HFFc6 (cell line): ENCODE measurements around the gene ADAM22. TPM values are rescaled to one million over a fixed set of nuclear protein-coding genes. Genes with fewer than 3 reads are reported as not detected.

Experiments
- DNase-seq: peaks from one replicate; pipeline ENCODE4 v3.0.0-alpha.2; 2018
- H3K27ac Mint-ChIP-seq: 2 replicates; pipeline ENCODE4 v1.8.0; 2020; ENCODE audit warnings: mild to moderate bottlenecking, mixed read lengths
- H3K27me3 Mint-ChIP-seq: 2 replicates; pipeline ENCODE4 v1.8.0; 2021; ENCODE audit warnings: mild to moderate bottlenecking, moderate library complexity, mixed read lengths; ENCODE audit not compliant: insufficient read depth
- H3K36me3 Mint-ChIP-seq: 2 replicates; pipeline ENCODE4 v1.8.0; 2021; ENCODE audit warnings: low read depth, mixed read lengths
- H3K4me1 Mint-ChIP-seq: 2 replicates; pipeline ENCODE4 v1.8.0; 2020; ENCODE audit warnings: low read depth, mixed read lengths
- H3K4me3 Mint-ChIP-seq: 2 replicates; pipeline ENCODE4 v1.8.0; 2020; ENCODE audit warnings: mild to moderate bottlenecking, moderate library complexity, mixed read lengths
- H3K9me3 Mint-ChIP-seq: 2 replicates; pipeline ENCODE4 v1.8.0; 2020; ENCODE audit warnings: mild to moderate bottlenecking, mixed read lengths
- CTCF ChIP-seq: fragments of 200-600 bp; sonication (generic); IDR thresholded peaks from 2 replicates; pipeline ENCODE4 v1.5.0; 2021; ENCODE audit warnings: antibody characterized with exemption, mild to moderate bottlenecking
- total RNA-seq, 6 experiments: library from RNA; stranded (reverse); fragmentation: NEBNext Ultra II Directional; extraction: Animal tissue kit (Norgen Biotek cat#: 25700); gene quantifications; 2 replicates in 1 of 6; 3 replicates in 5 of 6; pipeline ENCODE4 v1.2.3, GENCODE V29; 2021

The ADAM22 gene
- total RNA-seq, 6 experiments from 2014 or later, result 0.05 to 0.24 (median 0.12) TPM; not detected in 1

DNA sequence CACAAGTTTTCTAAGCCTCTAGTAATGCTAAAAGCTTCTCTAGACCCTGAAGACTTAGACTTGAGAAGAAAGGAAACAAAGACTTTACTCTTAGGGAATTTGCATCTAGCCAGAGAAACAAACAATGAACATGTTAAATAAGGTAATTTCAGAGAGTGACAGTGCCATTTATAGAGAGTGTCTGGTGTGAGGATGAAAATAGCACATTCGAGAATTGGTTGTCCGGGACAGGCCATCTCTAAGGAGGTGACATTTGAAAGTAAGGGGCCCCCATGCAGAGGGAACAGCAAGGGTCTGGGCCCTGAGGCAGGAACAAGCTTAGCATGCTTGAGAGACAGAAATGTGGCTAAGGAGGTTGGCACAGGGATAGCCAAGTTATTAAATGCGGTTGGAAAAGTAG lies 48.1 kb downstream of the ADAM22 start:
- Mint-ChIP-seq H3K27me3 (no peaks in the 10 kb centered on the region; the same call in 1 of the 2 replicates), H3K4me1 (no peaks in the 10 kb centered on the region), H3K27ac (no peak overlapping the region), H3K36me3 (no peaks in the 10 kb centered on the region), H3K4me3 (no peak overlapping the region), H3K9me3 (peaks cover 4% of the 10 kb centered on the region; the same call in 1 of the 2 replicates)
- TF ChIP-seq CTCF, result no peak
- DNase-seq, result no peak

DNA sequence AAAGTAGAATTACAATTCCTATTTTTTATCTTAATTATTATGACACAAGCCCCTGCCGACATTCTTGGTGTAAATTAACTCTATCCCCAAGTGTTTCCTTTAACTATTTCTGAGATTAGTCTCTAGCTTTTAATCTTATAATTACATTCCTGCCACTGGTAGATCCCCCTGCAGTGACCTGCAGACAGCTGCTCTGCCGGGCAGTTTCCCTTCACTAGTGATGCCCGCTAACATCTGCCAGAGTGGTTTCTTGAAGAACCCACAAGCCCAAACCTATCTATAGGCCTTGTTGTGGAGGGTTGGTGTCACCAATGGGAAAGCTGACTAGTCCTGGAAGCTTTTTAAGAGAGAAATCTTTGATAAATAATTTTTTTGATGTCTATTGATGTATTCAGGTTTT lies 50.0 kb downstream of the ADAM22 start:
- Mint-ChIP-seq H3K4me1 (no peaks in the 10 kb centered on the region), H3K9me3 (peaks cover 4% of the 10 kb centered on the region; the same call in 1 of the 2 replicates), H3K27ac (no peak overlapping the region), H3K27me3 (no peaks in the 10 kb centered on the region; the same call in 1 of the 2 replicates), H3K4me3 (no peak overlapping the region), H3K36me3 (no peaks in the 10 kb centered on the region)
- TF ChIP-seq CTCF, result no peak
- no peak for DNase-seq

GRCh38 chr7:87993269-87993668 lies 59.2 kb downstream of the ADAM22 start:
- Mint-ChIP-seq H3K27me3 (no peaks in the 10 kb centered on the region), H3K4me1 (no peaks in the 10 kb centered on the region), H3K36me3 (no peaks in the 10 kb centered on the region), H3K4me3 (no peak overlapping the region), H3K27ac (no peak overlapping the region), H3K9me3 (peaks cover 19% of the 10 kb centered on the region; the same call in 1 of the 2 replicates)
- TF ChIP-seq CTCF, result no peak
- no peak for DNase-seq

DNA sequence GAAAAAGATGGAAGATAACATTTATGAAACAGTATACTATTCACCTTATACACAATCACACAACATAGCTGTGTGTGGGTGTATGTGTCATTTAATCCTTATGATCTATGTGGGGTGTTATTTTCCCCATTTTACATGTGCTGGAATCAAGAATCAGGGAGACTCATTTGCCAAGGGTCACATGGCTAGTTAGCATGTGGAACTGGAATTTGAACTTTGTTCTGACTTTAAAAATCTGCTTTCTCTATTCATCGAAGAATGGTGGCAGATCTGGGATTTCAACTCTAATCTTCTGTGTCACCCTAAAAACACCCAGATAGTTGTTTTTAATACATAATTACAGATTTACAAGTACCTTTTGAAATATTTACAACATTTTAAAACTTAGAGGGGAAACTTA lies 65.2 kb downstream of the ADAM22 start:
- Mint-ChIP-seq H3K36me3 (no peaks in the 10 kb centered on the region), H3K9me3 (peaks cover 17% of the 10 kb centered on the region), H3K4me3 (no peak overlapping the region), H3K27ac (no peak overlapping the region), H3K4me1 (no peaks in the 10 kb centered on the region), H3K27me3 (no peaks in the 10 kb centered on the region)
- TF ChIP-seq CTCF, result no peak
- DNase-seq, result no peak

DNA sequence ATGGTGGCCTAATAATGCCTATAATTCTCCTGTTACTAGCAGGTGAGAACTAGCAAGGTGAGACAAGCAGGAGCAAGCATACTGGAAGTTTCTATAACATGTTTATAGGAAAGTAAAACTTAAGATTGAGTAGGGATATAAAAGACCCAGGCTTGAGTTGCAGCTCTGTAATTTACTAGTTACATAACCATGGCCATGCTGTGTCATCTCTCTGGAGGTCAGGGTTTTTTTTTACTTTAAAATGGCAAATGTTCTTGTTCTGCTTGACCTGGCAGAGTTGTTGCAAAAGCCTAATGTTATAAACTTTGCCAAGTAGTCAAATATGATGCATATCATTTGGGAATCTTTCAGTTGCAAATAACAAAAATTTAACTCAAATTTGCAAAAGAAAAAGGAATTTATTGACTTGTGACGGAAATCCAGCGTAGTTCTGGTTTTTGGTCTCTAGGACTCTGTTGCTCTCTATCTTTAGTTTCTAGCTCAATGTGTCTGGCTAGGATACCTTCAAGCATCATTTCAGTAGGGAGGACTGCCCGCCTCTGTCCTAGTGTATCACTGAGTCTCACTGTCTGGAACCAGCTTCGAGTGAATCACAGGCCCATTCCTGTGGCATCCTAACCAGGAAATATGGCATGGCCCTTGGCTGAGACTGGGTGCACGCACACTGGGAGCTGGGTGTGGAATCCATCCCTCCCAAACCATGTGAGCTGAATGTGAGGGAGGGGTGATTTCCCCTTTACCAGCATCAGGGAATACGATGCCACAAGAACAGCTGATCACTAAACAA lies 67.9 kb downstream of the ADAM22 start:
- Mint-ChIP-seq H3K4me1 (no peaks in the 10 kb centered on the region), H3K4me3 (no peak overlapping the region), H3K27ac (no peak overlapping the region), H3K27me3 (no peaks in the 10 kb centered on the region), H3K36me3 (no peaks in the 10 kb centered on the region), H3K9me3 (peaks cover 14% of the 10 kb centered on the region)
- TF ChIP-seq CTCF, result no peak
- no peak for DNase-seq
